Upper lobe of left lung (tissue), 6 donors: Measurements from ENCODE around the gene PAK1IP1. TPM values are rescaled to one million over a fixed set of nuclear protein-coding genes. Genes with fewer than 3 reads are reported as not detected.
A peak's percentile ranks its signal among the peaks of the same experiment; 100 is the strongest.

Source experiments
- ATAC-seq, 2 donors: fragments of 200-7000 bp; cut with Tn5 transposase; one replicate each; pipeline ENCODE4 v1.9.1; 2022; ENCODE audit warnings: mild to moderate bottlenecking in 2 of 2, moderate library complexity in 2 of 2; ENCODE audit not compliant: low FRiP score in 2 of 2
- DNase-seq, 2 donors: peaks; one replicate each; pipeline ENCODE4 v3.0.0-alpha.2; 2019 to 2020
- H3K27ac ChIP-seq, 4 donors: fragments of 200-600 bp; sonication (generic); one replicate each; pipeline ENCODE4 v1.5.1; 2016 to 2019
- H3K27me3 ChIP-seq, 4 donors: fragments of 200-600 bp; sonication (generic); one replicate each; pipeline ENCODE4 v1.5.1; 2017 to 2019
- H3K36me3 ChIP-seq, 4 donors: fragments of 200-600 bp; sonication (generic); one replicate each; pipeline ENCODE4 v1.5.1; 2016 to 2019
- H3K4me1 ChIP-seq, 4 donors: fragments of 200-600 bp; sonication (generic); one replicate each; pipeline ENCODE4 v1.5.1; 2018 to 2019
- H3K4me3 ChIP-seq, 4 donors: fragments of 200-600 bp; sonication (generic); one replicate each; pipeline ENCODE4 v1.5.1; 2017 to 2019; ENCODE audit warnings: mild to moderate bottlenecking in 2 of 4, moderate library complexity in 1 of 4
- H3K9me3 ChIP-seq, 4 donors: fragments of 200-600 bp; sonication (generic); one replicate each; pipeline ENCODE4 v1.5.1; 2018 to 2019
- CTCF ChIP-seq, 6 experiments: fragments of 450-650 bp in 4 of 6; fragments of 200-600 bp in 2 of 6; sonication (generic) in 2 of 6; IDR thresholded peaks; one replicate each; pipeline ENCODE4 v1.5.1; 2016 to 2019; ENCODE audit warnings: antibody characterized with exemption in 6 of 6
- EP300 ChIP-seq, 4 donors: sonication (generic); formaldehyde crosslinking; IDR thresholded peaks; one replicate each; pipeline ENCODE4 v1.5.1; 2017; ENCODE audit warnings: antibody characterized with exemption in 4 of 4, control low read depth in 2 of 4
- POLR2A ChIP-seq, 4 donors: fragments of 450-650 bp; IDR thresholded peaks; one replicate each; pipeline ENCODE4 v1.5.1; 2016 to 2017; ENCODE audit warnings: antibody characterized with exemption in 4 of 4, mild to moderate bottlenecking in 2 of 4
- POLR2AphosphoS5 ChIP-seq, 2 donors: sonication (generic); formaldehyde crosslinking; IDR thresholded peaks; one replicate each; pipeline ENCODE4 v1.5.1; 2017; ENCODE audit warnings: antibody characterized with exemption in 2 of 2
- WGBS, 2 donors: methylation state at CpG; one replicate each; pipeline ENCODE4 v1.1.5; 2017 to 2018; 5-methylcytosine and 5-hydroxymethylcytosine counted together
- total RNA-seq, 6 donors: library from RNA; depleted of rRNA in 4 of 6; stranded (reverse); fragments of >200 nt in 4 of 6; gene quantifications; one replicate each; pipeline versions ENCODE4 v1.1.0 to v1.2.1, GENCODE V29; 2016 to 2021
- donor health status: DM: no; HTN: no; CAD: no; lungs with moderate emphysema.
- donor health status: DM: no; HTN: yes; CAD: no; lungs with severe emphysema.

Gene PAK1IP1
- total RNA-seq, 6 donors from 2014 or later: 6.0 to 15.8 (median 10.8) TPM

- Histone ChIP-seq H3K36me3 (peaks cover 0 to 8% (median 2%) of the 10 kb centered on the region in 4 donors), H3K4me3 (peak overlapping the region in 1 of 4 donors; percentile 90), H3K9me3 (no peaks in the 10 kb centered on the region), H3K27ac (no peak overlapping the region), H3K4me1 (peaks cover 19 to 31% (median 28%) of the 10 kb centered on the region in 4 donors), H3K27me3 (no peaks in the 10 kb centered on the region)
- no peak for TF ChIP-seq POLR2AphosphoS5 (IDR thresholded peaks at IDR 0.05)
- WGBS, 2 donors: 94 to 95% methylated on average over 8 of the region's 8 CpGs
- ATAC-seq: no peak
- no peak for DNase-seq
Observed at GRCh38 chr6:10692965-10693538, 1.7 kb upstream of the PAK1IP1 start.

- WGBS, 2 donors: 1% methylated on average over 17 of the region's 17 CpGs
- Histone ChIP-seq H3K9me3 (no peaks in the 10 kb centered on the region), H3K4me3 (peak overlapping the region; percentile 83 to 94 (median 92)), H3K4me1 (peaks cover 19 to 31% (median 27%) of the 10 kb centered on the region in 4 donors), H3K27ac (peak overlapping the region; percentile 91 to 97 (median 94)), H3K36me3 (peaks cover 0 to 25% (median 12%) of the 10 kb centered on the region in 4 donors), H3K27me3 (no peaks in the 10 kb centered on the region)
- DNase-seq: no peak
- no peak for TF ChIP-seq CTCF (IDR thresholded peaks at IDR 0.05)
- no peak for TF ChIP-seq EP300 (IDR thresholded peaks at IDR 0.05)
- no peak for TF ChIP-seq POLR2A (IDR thresholded peaks at IDR 0.05)
- no peak for ATAC-seq
Observed at GRCh38 chr6:10695086-10695657, 400 bp downstream of the PAK1IP1 start.

- H3K36me3 ChIP-seq: peaks cover 0 to 39% (median 13%) of the 10 kb centered on the region in 4 donors
- DNase-seq (no peak), ATAC-seq (no peak)
- 95 to 100% methylated on average over 2 to 4 of the region's 4 CpGs for WGBS, 2 donors
- peaks cover 19 to 31% (median 26%) of the 10 kb centered on the region in 4 donors for H3K4me1 ChIP-seq
- H3K4me3 ChIP-seq: no peak overlapping the region
- H3K27ac ChIP-seq: no peak overlapping the region
- TF ChIP-seq POLR2A (IDR thresholded peaks at IDR 0.05) (no peak), EP300 (IDR thresholded peaks at IDR 0.05) (no peak), CTCF (IDR thresholded peaks at IDR 0.05) (no peak), POLR2AphosphoS5 (IDR thresholded peaks at IDR 0.05) (no peak)
- no peaks in the 10 kb centered on the region for H3K9me3 ChIP-seq
- no peaks in the 10 kb centered on the region for H3K27me3 ChIP-seq
Observed at GRCh38 chr6:10696655-10697054, 1.9 kb downstream of the PAK1IP1 start.

GRCh38 chr6:10713962-10714361, 19.2 kb downstream of the PAK1IP1 start:
- ATAC-seq (no peak), DNase-seq (no peak)
- no peak for TF ChIP-seq EP300 (IDR thresholded peaks at IDR 0.05)
- TF ChIP-seq CTCF (IDR thresholded peaks at IDR 0.05): no peak
- TF ChIP-seq POLR2AphosphoS5 (IDR thresholded peaks at IDR 0.05): no peak
- TF ChIP-seq POLR2A (IDR thresholded peaks at IDR 0.05): no peak
- Histone ChIP-seq H3K27ac (no peak overlapping the region), H3K4me3 (no peak overlapping the region), H3K36me3 (peaks cover 0 to 20% (median 10%) of the 10 kb centered on the region in 4 donors), H3K9me3 (no peaks in the 10 kb centered on the region), H3K27me3 (no peaks in the 10 kb centered on the region), H3K4me1 (no peaks in the 10 kb centered on the region)
- WGBS, 2 donors: 85 to 88% methylated on average over 8 of the region's 8 CpGs

GRCh38 chr6:10719296-10719963, 24.7 kb downstream of the PAK1IP1 start:
- ATAC-seq: no peak
- H3K4me1 ChIP-seq: peaks cover 10 to 41% (median 18%) of the 10 kb centered on the region in 4 donors
- no peaks in the 10 kb centered on the region for H3K27me3 ChIP-seq
- H3K36me3 ChIP-seq: no peaks in the 10 kb centered on the region
- WGBS, 2 donors: 82 to 89% methylated on average over 7 to 8 of the region's 8 CpGs
- DNase-seq: no peak
- H3K9me3 ChIP-seq: no peaks in the 10 kb centered on the region
- TF ChIP-seq POLR2AphosphoS5 (IDR thresholded peaks at IDR 0.05): no peak
- TF ChIP-seq POLR2A (IDR thresholded peaks at IDR 0.05): no peak
- TF ChIP-seq CTCF (IDR thresholded peaks at IDR 0.05): no peak
- TF ChIP-seq EP300 (IDR thresholded peaks at IDR 0.05): no peak
- peak overlapping the region in 3 of 4 donors; percentile 65 to 90 (median 82) for H3K27ac ChIP-seq
- H3K4me3 ChIP-seq: peak overlapping the region in 3 of 4 donors; percentile 64 to 72 (median 66)
